ENCODE data around the gene MYO1G.

Gene MYO1G

DNA sequence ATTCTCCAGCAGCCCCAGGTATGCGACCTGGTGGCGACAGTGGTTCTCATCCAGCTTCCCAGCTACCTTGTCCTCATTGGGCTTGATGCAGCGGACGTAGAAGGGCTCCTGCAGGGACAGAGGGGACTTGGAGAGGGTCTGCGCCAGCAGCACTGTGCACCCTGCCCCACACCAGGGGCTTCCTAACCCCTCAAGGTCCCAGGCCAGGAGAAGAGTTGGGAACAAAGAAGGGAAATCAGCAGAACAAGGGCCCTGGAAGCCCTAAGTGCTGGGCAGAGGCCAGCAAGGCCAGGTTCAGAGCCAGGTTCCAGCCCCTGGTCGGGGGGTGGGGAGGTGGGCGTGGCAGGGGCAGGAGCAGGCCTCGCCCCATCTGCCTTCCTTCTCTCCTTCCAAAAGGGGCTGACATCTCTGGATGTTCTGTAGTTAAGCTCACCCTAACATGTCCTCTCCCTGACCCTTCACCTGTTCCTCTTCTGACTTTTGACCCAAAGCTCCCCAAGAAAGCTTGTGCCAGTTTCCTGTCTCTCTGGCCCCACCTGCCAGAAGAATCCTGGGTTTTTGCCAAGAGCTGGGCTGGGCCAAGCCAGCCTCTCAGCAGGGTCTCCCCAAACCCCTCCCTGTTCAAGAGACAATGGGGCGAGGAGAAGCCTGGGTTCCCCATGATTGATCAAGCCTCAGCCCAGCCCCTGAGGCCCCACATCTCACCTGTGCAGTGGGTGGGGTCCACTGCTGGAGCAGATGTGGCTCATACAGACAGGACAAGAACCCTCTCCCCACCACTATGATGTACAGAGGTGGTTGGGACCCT, 11.9 kb downstream of the MYO1G start:
- no peak for DNase-seq (ENCODE audit: low read depth)

GRCh38 chr7:44965937-44966730, 12.7 kb downstream of the MYO1G start:
- no peak for DNase-seq (ENCODE audit: low read depth)

- DNase-seq (ENCODE audit: low read depth): no peak
Measured at GRCh38 chr7:44965441-44965903, 13.3 kb downstream of the MYO1G start.

- no peak for DNase-seq (ENCODE audit: low read depth)
Measured at GRCh38 chr7:44964831-44965440, 13.9 kb downstream of the MYO1G start.

GRCh38 chr7:44964384-44964830, 14.4 kb downstream of the MYO1G start:
- DNase-seq (ENCODE audit: low read depth): no peak

DNA sequence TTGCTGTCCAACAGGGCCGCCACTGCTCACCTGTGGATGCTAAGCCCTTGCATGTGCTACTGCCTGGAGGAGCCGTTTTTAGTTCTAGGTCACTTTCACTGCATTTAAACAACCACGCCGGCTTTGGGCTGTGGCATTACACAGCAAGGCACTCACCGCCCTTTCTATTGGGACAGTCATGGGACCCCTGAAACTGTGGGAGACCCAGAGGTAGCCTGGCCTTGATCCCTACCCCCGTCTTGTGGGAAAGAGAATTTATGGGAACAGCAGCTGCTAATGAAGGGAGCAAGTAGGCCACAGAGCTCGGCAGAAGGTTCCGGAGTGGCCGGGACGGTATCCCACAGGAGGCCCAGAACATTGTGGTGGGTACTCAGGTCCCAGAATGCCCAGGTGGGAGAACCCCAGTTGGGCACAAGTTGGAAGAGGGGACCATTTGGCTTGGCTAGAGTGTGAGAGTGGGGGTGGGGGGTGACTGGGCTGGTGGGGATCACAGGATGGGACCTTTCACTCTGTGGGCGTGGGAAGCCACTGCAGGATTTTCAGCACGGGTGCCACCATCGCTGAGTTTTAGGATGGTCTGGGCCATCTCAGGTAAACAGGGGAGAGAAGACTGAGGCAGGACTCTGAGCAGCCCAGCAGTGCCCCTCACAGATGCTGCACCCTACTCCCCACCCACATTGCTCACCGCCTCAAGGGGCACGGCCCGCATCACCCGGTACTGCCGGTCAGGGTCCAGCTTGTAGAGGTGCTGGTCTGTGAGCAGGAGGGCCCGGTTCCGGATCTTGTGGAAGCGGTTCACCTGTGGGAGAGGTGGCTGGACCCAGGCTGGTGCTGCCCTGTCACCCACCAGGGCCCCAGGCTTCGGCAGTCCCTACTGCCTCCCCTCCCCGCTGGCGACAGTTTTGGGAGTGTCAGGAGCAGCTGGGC, 15.2 kb downstream of the MYO1G start:
- no peak for DNase-seq (ENCODE audit: low read depth)

DNA sequence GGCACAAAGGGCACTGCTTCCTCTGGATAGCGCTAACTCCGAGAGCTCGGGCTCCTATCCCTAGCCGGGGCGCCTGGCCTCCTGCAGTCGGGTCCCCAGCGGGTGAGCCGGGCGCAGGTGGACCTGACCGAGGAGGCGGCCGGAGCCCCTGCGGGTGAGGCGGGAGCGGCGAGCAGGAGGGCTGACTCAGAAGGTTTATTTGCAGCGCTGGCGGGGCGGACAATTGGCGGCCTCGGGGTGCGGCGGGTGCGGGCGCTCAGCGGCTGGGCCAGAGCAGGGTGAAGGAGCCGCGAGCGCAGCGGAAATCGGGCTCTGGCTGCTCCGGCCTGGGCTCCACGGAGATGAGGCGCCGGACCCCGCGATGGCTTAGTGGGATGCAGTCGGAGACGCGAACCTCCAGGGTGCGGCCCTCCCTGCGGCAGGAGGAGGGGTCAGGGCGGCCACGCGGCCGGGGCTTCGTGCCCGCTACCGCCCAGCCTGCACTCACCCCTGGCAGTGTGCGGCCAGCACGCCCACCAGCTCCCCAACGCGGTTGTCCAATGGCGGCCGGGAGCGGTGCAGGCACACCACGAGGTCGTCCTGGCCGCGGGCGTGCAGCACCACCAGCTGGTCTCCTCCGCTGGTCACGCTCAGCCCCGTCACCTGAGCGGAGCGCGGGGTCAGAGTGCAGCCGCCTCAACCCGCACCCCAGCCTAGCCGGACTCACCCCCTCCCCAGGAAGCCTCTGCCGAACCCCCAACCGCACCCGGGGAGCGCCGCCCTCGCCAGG, 16.1 kb downstream of the MYO1G start:
- DNase-seq (ENCODE audit: low read depth): no peak

- no peak for DNase-seq (ENCODE audit: low read depth)
Measured at GRCh38 chr7:44961844-44962482, 16.9 kb downstream of the MYO1G start.

GRCh38 chr7:44960011-44960580, 18.7 kb downstream of the MYO1G start:
- DNase-seq (ENCODE audit: low read depth): no peak

GRCh38 chr7:44959433-44959951, 19.3 kb downstream of the MYO1G start:
- DNase-seq (ENCODE audit: low read depth): peak; percentile 35

GRCh38 chr7:44958645-44959344, 20.0 kb downstream of the MYO1G start:
- no peak for DNase-seq (ENCODE audit: low read depth)

GRCh38 chr7:44956157-44956766, 22.6 kb downstream of the MYO1G start:
- no peak for DNase-seq (ENCODE audit: low read depth)

- DNase-seq (ENCODE audit: low read depth): no peak
Measured at GRCh38 chr7:44955733-44956132, 23.1 kb downstream of the MYO1G start.

DNA sequence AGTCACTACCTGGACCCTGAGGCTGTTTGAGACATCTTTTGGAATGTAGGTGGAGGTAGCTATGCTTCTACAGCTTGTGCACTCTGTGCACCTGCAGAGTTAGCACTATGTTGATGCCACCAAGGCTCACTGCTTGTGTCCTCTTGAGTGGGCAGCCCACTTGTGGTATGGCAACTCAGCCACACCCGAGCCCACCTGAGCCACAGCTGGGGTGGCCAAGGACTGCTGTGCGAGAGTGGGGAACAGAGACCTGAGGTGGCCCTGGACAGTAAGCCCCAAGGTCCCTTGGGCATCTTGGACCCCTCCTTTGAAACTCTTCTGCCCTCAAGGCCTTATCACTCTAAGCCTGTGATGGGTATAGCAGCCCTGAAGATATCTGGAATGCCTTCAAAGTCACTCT, 25.7 kb downstream of the MYO1G start:
- DNase-seq (ENCODE audit: low read depth): no peak

DNA sequence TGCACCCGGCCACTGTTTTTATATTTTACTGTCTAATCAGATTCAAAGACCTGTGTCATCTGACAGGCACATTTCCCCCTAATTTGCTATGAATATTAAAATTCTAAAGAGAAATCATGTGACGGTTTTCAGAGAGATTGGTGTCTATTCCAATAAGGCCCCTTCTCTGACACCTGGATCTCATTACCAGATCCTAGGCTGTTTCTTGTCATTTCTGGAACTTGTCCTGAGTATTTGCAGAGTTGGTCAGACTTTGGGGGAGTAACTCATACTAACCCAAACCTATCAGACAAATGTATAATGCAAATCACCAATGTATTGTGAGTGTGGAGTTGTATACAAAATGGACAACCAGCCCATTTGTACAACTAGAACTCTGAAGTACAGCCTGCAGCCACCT, 29.5 kb downstream of the MYO1G start:
- no peak for DNase-seq (ENCODE audit: low read depth)

GRCh38 chr7:44945479-44945878, 33.3 kb downstream of the MYO1G start:
- DNase-seq (ENCODE audit: low read depth): no peak

DNA sequence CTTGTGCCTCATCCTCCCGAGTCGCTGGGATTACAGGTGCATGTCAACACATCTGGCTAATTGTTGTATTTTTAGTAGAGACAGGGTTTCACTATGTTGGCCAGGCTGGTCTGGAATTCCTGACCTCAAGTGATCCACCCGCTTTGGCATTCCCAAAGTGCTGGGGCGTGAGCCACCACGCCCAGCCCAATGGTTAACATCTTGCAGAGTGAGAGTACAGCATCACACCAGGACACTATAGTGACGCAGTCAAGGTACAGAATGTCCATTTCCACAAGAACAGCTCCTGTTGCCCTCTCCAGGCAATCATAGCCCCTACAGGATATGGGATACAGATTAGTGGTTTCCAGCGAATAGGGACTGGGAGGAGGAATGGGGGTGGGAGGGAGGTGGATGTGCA, 34.0 kb downstream of the MYO1G start:
- DNase-seq (ENCODE audit: low read depth): no peak

- DNase-seq (ENCODE audit: low read depth): no peak
Measured at GRCh38 chr7:44943631-44944030, 35.2 kb downstream of the MYO1G start.

DNA sequence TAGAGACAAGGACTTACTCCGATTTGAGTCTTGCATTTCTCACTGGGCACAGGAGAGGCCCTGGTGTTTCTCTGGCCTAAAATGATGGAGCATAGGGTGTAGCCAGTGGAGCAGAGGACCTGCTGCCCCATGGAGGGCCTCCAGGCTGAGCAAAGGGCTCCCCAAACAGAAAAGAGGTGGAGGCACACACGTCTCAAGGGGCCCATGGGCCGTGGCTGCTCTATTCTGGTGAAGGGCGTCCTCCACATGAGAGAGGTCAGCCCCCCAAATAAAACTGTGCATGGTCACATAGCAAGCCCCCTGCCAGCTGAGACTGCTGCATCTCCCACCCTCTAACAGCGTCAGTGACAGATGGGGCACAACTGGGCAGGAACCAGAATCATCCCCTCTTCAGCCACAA, 41.4 kb downstream of the MYO1G start:
- DNase-seq (ENCODE audit: low read depth): no peak

All from activated T-helper 9 cell treated with anti-CD3 and anti-CD28 coated beads, Interleukin-2, amount 50 U/mL, for 16 hours (primary cell).